8988T (cell line): ENCODE data around the gene IL24.

ENCODE experiments used
- DNase-seq: peaks from one replicate; pipeline ENCODE4 v3.0.0; 2011

IL24 gene

GRCh38 chr1:206882555-206882954 is 14.7 kb upstream of the IL24 start:
- no peak for DNase-seq

GRCh38 chr1:206883160-206883559 is 14.1 kb upstream of the IL24 start:
- DNase-seq: no peak

GRCh38 chr1:206883876-206884275 is 13.4 kb upstream of the IL24 start:
- no peak for DNase-seq

GRCh38 chr1:206885341-206886060 is 11.7 kb upstream of the IL24 start:
- no peak for DNase-seq

GRCh38 chr1:206886831-206887230 is 10.4 kb upstream of the IL24 start:
- DNase-seq: no peak

- no peak for DNase-seq
Observed at GRCh38 chr1:206887701-206888100, 9.5 kb upstream of the IL24 start.

GRCh38 chr1:206890125-206891060 is 6.8 kb upstream of the IL24 start:
- DNase-seq: no peak

- DNase-seq: no peak
Observed at GRCh38 chr1:206891412-206891811, 5.8 kb upstream of the IL24 start.

- no peak for DNase-seq
Observed at GRCh38 chr1:206892351-206892984, 4.8 kb upstream of the IL24 start.

GRCh38 chr1:206893380-206893779 is 3.9 kb upstream of the IL24 start:
- DNase-seq: no peak

GRCh38 chr1:206895325-206895724 is 1.9 kb upstream of the IL24 start:
- DNase-seq: no peak

GRCh38 chr1:206895837-206896242 is 1.4 kb upstream of the IL24 start:
- DNase-seq: no peak

- DNase-seq: no peak
Observed at GRCh38 chr1:206896261-206896660, 982 bp upstream of the IL24 start.

GRCh38 chr1:206898089-206898914 is 1.1 kb downstream of the IL24 start:
- DNase-seq: no peak

- no peak for DNase-seq
Observed at GRCh38 chr1:206898915-206899431, 1.7 kb downstream of the IL24 start.

GRCh38 chr1:206899717-206900116 is 2.5 kb downstream of the IL24 start:
- DNase-seq: no peak

GRCh38 chr1:206900149-206900548 is 2.9 kb downstream of the IL24 start:
- no peak for DNase-seq

- DNase-seq: no peak
Observed at GRCh38 chr1:206901944-206902343, 4.7 kb downstream of the IL24 start.

- DNase-seq: no peak
Observed at GRCh38 chr1:206902702-206903101, 5.5 kb downstream of the IL24 start.

GRCh38 chr1:206903687-206904086 is 6.4 kb downstream of the IL24 start:
- no peak for DNase-seq

- no peak for DNase-seq
Observed at GRCh38 chr1:206904423-206905142, 7.3 kb downstream of the IL24 start.
